ENCODE measurements around the gene EFHD2.

DNA sequence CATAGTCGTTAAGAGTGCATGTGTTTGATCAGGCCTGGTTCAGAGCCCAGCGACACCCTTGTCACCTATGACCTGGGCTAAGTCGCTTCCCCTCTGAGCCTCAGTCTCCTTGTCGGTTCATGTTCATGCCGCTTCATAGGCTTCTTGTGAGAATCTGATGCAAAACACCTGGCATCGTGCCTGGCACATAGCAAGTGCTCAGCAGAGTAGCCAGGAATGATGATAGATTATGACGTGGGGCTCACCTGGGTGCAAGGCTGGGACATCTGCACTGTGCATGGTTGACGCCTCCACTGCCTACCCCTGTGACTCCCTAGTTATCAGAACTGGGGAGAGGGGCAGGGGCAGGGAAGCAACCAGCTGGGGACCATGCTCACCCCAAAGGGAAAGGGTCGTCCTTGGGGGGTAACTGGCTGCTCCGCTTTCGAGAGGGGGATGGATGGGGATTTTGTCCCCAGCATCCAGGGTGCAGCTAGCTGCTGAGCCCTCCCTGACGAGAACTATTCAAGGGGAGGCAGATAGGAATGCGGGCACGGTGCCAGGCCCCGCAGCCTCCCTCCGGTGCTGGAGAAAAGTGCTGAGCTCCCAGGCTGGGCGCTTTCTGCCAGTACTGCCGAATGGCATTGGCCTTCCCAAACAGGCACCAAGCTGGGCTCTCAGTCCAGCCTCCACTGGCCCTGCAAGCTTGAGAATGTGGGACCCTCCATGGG lies 9.3 kb downstream of the EFHD2 start:
- no peak for TF ChIP-seq EZH2 (IDR thresholded peaks at IDR 0.05; ENCODE audit: insufficient read depth, low read length)
- no peak for TF ChIP-seq CTCF (IDR thresholded peaks at IDR 0.05; ENCODE audit: insufficient read depth, low read depth, low read length)
